Measurements from ENCODE around the gene FOXP2. TPM values are rescaled to one million over a fixed set of nuclear protein-coding genes. Genes with fewer than 3 reads are reported as not detected.
"Not testable (repeated sequence)": the region's sequence is repeated elsewhere in the genome, so short reads cannot be mapped to it uniquely, and the experiment has no call there.

FOXP2 gene
- total RNA-seq, 6 experiments from 2014 or later = 0.02 to 0.41 (median 0.20) TPM

- no peak for DNase-seq
- H3K4me3 Mint-ChIP-seq = no peak overlapping the region
- no peaks in the 10 kb centered on the region for H3K4me1 Mint-ChIP-seq (ENCODE audit: low read depth)
- peaks cover 1% of the 10 kb centered on the region; the same call in 1 of the 2 replicates for H3K27me3 Mint-ChIP-seq (ENCODE audit: insufficient read depth)
- H3K9me3 Mint-ChIP-seq = peaks cover 4% of the 10 kb centered on the region; the same call in 1 of the 2 replicates
- H3K36me3 Mint-ChIP-seq (ENCODE audit: low read depth) = no peaks in the 10 kb centered on the region
- H3K27ac Mint-ChIP-seq = no peak overlapping the region
- TF ChIP-seq, protein P1, sequence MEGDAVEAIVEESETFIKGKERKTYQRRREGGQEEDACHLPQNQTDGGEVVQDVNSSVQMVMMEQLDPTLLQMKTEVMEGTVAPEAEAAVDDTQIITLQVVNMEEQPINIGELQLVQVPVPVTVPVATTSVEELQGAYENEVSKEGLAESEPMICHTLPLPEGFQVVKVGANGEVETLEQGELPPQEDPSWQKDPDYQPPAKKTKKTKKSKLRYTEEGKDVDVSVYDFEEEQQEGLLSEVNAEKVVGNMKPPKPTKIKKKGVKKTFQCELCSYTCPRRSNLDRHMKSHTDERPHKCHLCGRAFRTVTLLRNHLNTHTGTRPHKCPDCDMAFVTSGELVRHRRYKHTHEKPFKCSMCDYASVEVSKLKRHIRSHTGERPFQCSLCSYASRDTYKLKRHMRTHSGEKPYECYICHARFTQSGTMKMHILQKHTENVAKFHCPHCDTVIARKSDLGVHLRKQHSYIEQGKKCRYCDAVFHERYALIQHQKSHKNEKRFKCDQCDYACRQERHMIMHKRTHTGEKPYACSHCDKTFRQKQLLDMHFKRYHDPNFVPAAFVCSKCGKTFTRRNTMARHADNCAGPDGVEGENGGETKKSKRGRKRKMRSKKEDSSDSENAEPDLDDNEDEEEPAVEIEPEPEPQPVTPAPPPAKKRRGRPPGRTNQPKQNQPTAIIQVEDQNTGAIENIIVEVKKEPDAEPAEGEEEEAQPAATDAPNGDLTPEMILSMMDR (IDR thresholded peaks at IDR 0.05) = no peak
Measured at GRCh38 chr7:114554781-114555537, 140.3 kb downstream of the FOXP2 start.

GRCh38 chr7:114567416-114567815, 152.8 kb downstream of the FOXP2 start:
- Mint-ChIP-seq H3K4me3 (no peak overlapping the region), H3K27me3 (ENCODE audit: insufficient read depth) (no peaks in the 10 kb centered on the region), H3K27ac (no peak overlapping the region), H3K4me1 (ENCODE audit: low read depth) (no peaks in the 10 kb centered on the region), H3K36me3 (ENCODE audit: low read depth) (no peaks in the 10 kb centered on the region), H3K9me3 (no peaks in the 10 kb centered on the region)
- no peak for DNase-seq
- TF ChIP-seq, protein P1 (IDR thresholded peaks at IDR 0.05) = no peak

- Mint-ChIP-seq H3K4me3 (no peak overlapping the region), H3K36me3 (ENCODE audit: low read depth) (no peaks in the 10 kb centered on the region), H3K27ac (no peak overlapping the region), H3K4me1 (ENCODE audit: low read depth) (no peaks in the 10 kb centered on the region), H3K27me3 (ENCODE audit: insufficient read depth) (no peaks in the 10 kb centered on the region), H3K9me3 (no peaks in the 10 kb centered on the region)
- no peak for DNase-seq
- TF ChIP-seq, protein P1 (IDR thresholded peaks at IDR 0.05) = no peak
Measured at GRCh38 chr7:114569220-114569619, 154.6 kb downstream of the FOXP2 start.

- Mint-ChIP-seq H3K4me3 (no peak overlapping the region), H3K4me1 (ENCODE audit: low read depth) (no peaks in the 10 kb centered on the region), H3K27ac (no peak overlapping the region), H3K27me3 (ENCODE audit: insufficient read depth) (no peaks in the 10 kb centered on the region), H3K9me3 (no peaks in the 10 kb centered on the region), H3K36me3 (ENCODE audit: low read depth) (no peaks in the 10 kb centered on the region)
- no peak for DNase-seq
- TF ChIP-seq, protein P1 (IDR thresholded peaks at IDR 0.05) = no peak
Measured at GRCh38 chr7:114574384-114574783, 159.8 kb downstream of the FOXP2 start.

- TF ChIP-seq, protein P1 (IDR thresholded peaks at IDR 0.05) = no peak
- H3K27me3 Mint-ChIP-seq (ENCODE audit: insufficient read depth) = no peaks in the 10 kb centered on the region
- no peak for DNase-seq
- no peaks in the 10 kb centered on the region for H3K4me1 Mint-ChIP-seq (ENCODE audit: low read depth)
- no peaks in the 10 kb centered on the region for H3K9me3 Mint-ChIP-seq
- H3K27ac Mint-ChIP-seq = no peak overlapping the region
- H3K4me3 Mint-ChIP-seq = no peak overlapping the region
- no peaks in the 10 kb centered on the region for H3K36me3 Mint-ChIP-seq (ENCODE audit: low read depth)
Measured at GRCh38 chr7:114575098-114575497, 160.5 kb downstream of the FOXP2 start.

DNA sequence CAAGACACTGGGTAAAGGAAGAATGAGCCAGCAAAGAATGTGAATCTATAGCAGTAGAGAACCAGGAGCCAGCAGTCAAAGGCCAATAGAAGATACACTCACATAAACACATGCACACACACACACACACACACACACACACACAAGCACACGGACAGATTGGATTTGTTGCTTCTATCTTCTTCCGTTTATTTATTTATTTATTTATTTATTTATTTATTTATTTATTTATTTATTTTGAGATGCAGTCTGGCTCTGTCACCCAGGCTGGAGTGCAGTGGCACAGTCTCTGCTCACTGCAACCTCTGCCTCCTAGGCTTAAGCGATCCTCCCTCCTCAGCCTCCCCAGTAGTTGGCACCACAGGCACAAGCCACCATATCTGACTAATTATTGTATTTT, 166.3 kb downstream of the FOXP2 start:
- DNase-seq; H3K9me3 Mint-ChIP-seq; H3K4me1 Mint-ChIP-seq (ENCODE audit: low read depth); H3K36me3 Mint-ChIP-seq (ENCODE audit: low read depth); H3K27me3 Mint-ChIP-seq (ENCODE audit: insufficient read depth); H3K4me3 Mint-ChIP-seq; H3K27ac Mint-ChIP-seq: not testable (repeated sequence)
